GM21367 (cell line): ENCODE measurements around the gene FBLN1.
"Not testable (repeated sequence)": the region's sequence is repeated elsewhere in the genome, so short reads cannot be mapped to it uniquely, and the experiment has no call there.

Experiments used
- ATAC-seq: cut with Tn5 transposase; IDR thresholded peaks from one replicate; pipeline ENCODE4 v1.9.1; 2021; ENCODE audit not compliant: unreplicated experiment

Gene FBLN1

GRCh38 chr22:45502215-45503049, at the start of gene FBLN1:
Gene FBLN1, plus strand, starts transcription at chr22:45502883. Its CDS starts 103 bp downstream, at chr22:45502986.
- no peak for ATAC-seq

DNA sequence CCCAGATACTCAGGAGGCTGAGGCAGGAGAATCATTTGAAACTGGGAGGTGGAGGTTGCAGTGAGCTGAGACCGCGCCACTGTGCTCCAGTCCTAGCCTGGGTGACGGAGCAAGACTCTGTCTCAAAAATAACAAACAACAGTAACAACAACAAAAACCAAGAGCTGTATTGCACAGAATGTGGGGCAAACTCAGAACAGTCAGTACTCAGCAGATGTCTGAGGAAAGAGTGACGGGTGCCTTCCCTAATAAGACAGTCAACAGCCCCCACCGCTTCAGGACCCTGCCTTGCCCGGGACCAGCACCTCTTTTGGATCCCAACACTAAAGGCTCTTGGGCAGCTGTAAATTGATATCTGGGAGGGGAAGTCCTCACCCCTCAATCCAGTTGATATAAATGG, 48.9 kb upstream of the FBLN1 start:
- ATAC-seq: no peak

DNA sequence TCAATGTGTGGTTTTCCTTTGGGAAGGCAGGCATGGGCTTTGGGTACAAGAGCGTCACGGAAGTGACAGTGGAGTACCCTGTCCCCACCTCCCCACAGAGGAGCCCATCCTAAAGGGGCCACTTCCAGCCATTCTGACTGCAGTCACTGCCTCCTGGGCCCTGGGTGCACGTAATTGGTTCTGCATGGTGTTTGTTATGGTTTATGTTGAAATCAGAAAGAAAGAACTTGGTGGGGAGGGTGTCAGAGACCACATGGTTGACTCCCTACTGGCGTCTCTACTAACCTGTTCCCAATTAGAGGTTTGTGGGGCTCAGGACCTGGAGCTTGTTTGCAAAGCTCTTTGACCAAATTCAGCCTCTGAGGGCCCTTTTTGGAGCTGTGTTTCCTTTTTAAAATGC, 48.4 kb upstream of the FBLN1 start:
- no peak for ATAC-seq

- ATAC-seq: no peak
Measured at GRCh38 chr22:45455212-45455611, 47.5 kb upstream of the FBLN1 start.

GRCh38 chr22:45455621-45456020, 47.1 kb upstream of the FBLN1 start:
- no peak for ATAC-seq

DNA sequence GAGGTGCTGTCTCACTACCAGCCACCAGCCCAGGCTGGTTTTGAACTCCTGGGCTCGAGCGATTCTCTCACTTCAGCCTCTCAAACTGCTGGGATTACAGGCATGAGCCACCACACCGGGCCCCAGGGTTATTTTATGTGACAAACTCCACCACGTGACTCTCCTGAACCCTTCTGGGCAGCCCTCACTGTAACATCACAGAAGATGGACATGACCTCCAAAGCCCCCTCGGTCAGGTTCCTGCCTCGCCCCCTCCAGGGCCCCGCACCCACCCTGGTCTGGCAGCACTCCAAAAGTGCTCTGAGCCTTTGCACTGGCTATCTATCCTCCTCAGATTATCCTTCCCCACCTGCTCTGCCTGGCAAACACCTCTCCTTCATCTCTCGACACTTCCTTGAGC, 45.9 kb upstream of the FBLN1 start:
- ATAC-seq: no peak

DNA sequence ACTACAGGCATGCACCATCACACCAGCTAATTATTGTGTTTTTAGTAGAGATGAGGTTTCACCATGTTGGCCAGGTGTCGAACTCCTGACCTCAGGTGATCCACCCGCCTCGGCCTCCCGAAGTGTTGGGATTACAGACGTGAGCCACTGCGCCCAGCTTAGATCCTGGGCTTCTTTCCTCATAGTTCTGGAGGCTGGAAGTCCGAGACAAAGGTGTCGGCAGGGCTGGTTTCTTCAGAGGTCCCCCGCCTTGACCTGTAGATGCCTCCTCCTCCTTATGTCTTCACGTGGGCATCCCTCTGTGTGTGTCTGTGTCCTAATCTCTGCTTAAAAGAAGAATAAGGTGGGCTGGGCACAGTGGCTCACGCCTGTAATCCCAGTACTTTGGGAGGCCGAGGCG, 44.2 kb upstream of the FBLN1 start:
- no peak for ATAC-seq

DNA sequence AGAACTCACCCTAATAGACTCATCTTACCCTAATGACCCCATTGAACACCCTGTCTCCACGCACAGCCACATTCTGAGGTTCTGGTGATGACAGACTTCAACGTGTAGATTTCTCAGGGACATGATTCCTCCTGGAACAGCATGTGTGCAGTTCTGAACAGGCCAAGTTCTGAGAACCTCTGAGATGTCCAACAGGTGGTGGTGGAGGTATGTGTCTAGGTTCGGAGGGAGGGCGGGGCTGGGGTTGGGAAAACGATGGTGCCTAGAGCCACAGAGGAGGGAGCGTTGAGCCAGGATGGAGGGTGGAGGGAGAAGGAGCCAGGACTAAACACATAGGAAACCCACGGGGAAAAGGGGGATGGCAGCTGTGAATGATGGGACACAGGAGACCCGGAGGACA, 43.4 kb upstream of the FBLN1 start:
- ATAC-seq: no peak

DNA sequence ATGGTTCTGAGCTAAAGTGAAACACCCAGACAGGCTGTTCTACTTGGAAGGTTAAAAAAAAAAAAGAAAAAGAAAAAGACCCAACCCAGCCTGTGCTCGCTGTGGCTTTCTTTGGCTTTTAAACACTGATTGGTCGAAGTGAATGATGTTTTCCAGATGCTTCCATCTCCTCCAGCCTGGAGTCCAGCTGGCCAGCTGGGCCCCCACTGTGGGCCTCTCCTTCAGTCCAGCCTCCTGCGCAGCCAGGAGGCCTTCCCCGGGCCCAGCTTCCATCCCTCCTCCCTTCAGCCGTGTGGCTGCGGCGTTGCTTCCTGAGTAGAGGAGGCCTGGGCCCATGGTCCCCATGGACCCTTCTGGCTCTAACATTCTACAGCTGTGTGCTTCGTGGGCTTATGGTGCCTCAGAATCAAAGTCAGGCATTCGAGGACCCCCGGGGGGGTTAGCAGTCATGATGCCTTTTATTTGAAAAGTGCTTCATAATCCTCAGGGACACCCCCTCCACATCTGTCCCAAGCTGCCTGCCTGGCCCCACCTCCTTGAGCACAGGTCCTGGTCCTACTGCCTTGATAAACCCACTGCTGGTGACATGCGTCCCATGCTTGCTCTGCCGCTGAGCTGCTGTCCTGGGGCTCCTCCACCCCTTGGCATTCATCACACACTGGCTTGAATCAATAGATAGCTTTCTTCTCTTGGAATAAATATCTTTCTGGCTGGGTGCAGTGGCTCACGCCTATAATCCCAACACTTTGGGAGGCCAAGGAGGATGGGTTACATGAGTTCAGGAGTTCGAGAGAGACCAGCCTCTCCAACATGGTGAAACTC, 42.2 kb upstream of the FBLN1 start:
- no peak for ATAC-seq

- ATAC-seq: no peak
Measured at GRCh38 chr22:45462034-45462655, 40.5 kb upstream of the FBLN1 start.

DNA sequence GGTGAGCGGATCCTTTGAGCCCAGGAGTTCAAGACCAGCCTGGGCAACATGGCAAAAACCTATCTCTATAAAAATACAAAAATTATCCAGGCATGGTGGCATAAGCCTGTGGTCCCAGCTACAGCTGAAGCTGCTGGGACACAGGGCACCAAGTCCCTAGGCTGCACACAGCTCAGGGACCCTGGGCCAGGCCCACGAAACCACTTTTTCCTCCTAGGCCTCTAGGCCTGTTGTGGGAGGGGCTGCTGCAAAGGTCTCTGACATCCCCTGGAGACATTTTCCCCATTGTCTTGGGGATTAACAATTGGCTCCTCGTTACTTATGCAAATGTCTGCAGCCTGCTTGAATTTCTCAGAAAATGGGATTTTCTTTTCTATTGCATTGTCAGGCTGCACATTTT, 39.0 kb upstream of the FBLN1 start:
- not testable (repeated sequence) for ATAC-seq

DNA sequence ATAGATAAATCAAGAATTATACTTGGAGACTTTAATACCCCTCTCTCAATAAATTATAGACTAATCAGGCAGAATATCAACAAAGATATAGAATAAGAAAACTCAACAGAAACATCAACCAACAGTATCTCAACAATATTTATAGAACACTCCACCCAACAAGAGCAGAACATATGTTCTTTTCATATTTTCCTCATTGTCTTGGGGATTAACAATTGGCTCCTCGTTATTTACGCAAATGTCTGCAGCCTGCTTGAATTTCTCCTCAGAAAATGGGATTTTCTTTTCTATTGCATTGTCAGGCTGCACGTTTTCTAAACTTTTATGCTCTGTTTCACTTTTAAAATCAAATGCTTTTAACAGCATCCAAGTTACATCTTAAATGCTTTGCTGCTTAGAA, 37.0 kb upstream of the FBLN1 start:
- no peak for ATAC-seq

GRCh38 chr22:45468872-45469271, 33.8 kb upstream of the FBLN1 start:
- no peak for ATAC-seq

DNA sequence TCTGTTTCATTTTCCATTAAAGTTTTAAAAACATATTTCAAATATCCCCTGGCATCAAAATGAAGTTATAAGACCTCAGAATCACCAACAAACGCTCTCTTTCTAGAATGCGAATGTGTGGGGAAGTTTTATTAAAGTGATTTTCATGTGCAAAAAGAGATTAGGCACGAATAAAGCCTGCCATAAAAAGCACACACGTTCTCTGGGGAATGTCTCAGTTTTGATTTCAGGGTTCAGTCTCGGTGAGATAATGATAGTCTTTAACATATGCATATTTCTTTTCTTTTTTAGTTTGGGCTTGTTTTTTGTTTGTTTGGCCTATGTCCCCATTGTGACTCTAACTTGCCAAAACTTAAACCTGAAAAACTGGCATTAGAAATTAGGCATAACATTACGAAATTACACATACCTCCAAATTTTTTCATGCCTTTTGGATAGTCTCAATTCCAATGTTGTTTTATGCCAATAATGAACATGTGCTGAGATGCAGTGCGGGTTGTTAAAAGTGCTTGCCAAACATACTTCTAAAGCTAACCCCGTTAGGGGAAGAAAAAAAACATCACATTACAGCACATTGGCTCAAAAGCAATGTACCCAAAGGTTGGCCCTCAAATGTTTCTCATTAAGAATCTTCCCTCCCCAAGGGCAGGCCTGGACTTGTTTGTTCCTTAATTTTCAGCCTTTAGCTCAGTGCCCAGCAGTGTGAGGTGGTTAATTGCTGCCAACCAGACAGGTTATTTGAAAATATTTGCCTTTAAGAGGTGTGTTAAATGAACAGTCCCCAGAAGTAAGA, 33.2 kb upstream of the FBLN1 start:
- no peak for ATAC-seq

GRCh38 chr22:45470871-45471270, 31.8 kb upstream of the FBLN1 start:
- ATAC-seq: no peak

DNA sequence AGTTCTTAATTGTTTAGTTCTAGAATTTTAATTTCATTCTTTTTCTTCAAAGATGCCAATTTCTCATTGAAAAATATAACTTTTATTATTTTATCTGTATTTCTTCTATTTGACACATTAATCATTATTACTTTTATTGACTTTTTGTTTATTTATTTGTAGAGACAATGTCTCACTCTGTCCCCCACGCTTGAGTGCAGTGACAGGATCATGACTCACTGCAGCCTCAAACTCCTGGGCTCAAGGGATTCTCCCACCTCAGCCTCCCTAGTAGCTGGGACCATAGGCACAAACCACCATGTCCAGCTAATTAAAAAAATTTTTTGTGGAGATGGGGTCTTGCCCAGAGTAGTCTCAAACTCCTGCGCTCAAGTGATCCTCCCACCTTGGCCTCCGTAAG, 30.3 kb upstream of the FBLN1 start:
- no peak for ATAC-seq

DNA sequence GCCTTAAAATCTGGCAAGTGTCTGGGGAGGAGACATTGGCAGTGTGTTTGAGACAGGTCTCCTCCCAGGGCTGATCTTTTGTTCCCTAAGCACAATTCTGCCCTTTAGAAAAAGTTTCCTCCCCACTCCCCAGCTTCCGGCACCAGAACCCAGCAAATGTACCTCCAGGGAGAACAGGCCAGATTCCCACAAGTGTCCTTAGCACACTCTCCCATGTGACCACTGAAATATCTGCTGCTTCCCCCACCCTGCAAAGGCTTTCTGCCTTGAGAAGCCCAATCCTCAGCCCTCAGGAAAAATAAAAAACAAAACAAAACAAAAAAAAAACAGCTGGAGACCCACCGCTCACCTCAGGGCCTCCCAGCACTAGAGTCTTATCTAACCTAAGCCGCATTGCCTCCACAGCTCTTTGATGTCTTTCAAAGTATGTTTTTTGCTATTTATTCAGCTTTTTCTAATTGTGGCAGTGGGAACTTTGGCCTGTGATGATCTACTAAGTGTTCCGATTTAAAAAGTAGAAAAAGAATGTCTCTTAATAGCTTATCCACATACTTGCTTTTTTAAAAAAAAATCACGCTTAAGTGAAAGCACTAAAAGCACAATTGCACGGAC, 29.0 kb upstream of the FBLN1 start:
- no peak for ATAC-seq

DNA sequence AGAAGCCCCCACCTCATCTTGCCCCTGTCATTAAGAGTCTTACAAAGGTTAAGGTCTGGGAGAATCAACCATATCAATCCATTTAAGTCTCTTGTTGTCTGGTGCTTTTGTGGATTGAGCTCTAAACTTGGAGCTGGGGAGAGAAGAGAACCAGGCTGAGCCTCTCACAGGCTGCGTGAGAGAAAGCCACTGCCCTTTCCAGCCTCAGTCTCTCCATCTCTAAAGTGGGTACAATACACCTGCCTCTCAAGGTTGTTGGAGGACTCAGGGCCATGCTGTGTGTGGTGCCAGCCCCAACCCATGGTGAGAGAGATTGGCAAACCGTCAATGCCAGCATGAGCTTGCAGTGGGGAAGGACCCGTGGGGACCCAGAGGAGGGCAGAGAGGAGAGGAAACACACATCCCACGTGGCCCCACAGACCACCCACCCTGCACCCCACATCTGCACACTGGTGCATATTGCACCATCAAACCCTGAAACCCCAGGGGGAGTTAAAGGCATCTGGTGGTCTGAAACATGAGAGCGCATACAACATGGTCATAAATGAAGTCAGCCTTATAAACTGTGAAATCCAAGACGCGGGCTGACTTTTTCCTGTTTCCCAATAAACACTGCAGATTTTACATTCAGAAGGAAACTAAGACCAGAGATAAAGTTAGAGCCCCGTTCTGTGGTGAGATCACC, 27.5 kb upstream of the FBLN1 start:
- no peak for ATAC-seq

DNA sequence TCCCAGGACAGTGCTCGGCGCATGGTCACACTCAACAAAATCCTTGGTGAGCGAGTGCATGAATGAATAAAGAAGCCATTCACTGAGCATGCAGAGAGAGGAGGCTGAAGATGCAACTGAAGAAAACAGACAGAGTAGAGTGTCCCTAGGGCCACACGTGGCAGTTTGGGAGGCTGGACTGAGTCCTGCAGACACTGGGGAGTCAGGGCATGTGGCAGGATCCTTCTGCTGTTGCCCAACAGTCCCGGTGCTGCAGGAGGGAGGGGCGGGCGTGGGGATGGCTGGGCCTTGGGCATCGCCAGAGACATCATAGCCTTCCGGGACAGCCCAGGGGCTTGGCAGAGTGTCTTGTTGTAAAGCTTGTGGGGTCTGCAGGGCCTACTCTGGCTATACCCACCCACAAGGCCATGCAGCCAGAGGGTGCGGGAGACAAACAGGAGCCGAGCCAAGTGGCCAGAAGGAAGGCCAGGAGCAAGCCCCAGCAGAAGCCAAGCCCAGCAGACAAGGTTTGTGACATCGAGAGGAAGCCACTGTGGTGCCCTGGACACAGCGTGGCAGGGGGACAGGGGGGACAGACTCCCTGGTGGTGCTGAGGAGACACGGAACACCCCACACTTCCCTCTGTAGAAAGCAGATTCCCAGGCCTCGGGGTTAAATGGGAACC, 26.7 kb upstream of the FBLN1 start:
- ATAC-seq: no peak
